ENCODE data around the gene ZMIZ1.

DNA sequence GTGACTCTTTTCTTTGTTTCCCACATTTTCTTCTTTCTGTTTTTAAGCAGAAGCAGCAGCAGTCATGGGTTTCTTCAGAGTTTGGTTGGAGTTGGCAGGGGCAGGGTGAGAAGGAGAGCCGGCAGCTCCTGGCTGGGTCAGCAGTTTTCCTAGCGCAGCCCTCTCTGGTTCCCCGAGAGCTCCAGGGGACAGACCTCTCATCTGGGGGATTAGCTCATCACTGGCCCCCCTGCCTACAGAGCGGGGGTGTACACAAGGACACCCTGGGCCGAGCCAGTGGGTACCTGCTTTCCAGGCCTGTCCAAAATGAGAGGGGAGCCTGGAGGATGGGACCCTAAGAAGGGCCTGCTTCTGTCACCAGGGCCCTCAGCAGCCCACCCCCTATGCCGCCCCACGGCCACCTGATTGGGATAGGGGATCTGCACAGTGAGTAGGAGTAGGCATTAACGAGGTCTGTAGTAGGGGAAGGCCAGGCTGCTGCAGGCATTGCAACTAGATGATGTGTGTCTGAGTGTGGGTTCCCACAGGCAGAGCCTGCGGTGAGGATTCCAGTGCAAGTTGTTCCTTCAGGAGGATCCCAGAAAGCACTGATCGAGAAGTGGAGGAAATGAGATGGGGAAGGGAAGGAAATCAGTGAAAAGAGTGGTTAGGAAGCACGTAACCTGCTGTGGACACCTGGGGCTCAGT, 155.6 kb downstream of the ZMIZ1 start:
- TF ChIP-seq, protein P1, sequence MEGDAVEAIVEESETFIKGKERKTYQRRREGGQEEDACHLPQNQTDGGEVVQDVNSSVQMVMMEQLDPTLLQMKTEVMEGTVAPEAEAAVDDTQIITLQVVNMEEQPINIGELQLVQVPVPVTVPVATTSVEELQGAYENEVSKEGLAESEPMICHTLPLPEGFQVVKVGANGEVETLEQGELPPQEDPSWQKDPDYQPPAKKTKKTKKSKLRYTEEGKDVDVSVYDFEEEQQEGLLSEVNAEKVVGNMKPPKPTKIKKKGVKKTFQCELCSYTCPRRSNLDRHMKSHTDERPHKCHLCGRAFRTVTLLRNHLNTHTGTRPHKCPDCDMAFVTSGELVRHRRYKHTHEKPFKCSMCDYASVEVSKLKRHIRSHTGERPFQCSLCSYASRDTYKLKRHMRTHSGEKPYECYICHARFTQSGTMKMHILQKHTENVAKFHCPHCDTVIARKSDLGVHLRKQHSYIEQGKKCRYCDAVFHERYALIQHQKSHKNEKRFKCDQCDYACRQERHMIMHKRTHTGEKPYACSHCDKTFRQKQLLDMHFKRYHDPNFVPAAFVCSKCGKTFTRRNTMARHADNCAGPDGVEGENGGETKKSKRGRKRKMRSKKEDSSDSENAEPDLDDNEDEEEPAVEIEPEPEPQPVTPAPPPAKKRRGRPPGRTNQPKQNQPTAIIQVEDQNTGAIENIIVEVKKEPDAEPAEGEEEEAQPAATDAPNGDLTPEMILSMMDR (IDR thresholded peaks at IDR 0.05 in 2 of 3, conservative IDR thresholded peaks at IDR 0.05 in 1 of 3; ENCODE audit: borderline replicate concordance in 1 of 3, insufficient read depth in 1 of 3, low read depth in 2 of 3, low read length in 2 of 3) = no peak
- TF ChIP-seq EGR1 (IDR thresholded peaks at IDR 0.05; ENCODE audit: low read depth) (no peak), ZNF274 (IDR thresholded peaks at IDR 0.05; ENCODE audit: low read depth, low read length) (no peak), POLR2AphosphoS5 (IDR thresholded peaks at IDR 0.05; ENCODE audit: low read depth, low read length) (no peak)
